Lower leg skin (tissue), 3 donors: ENCODE measurements around the gene USP3.

Experiments used
- CTCF ChIP-seq, 3 donors: fragments of 450-650 bp; IDR thresholded peaks; one replicate each; pipeline ENCODE4 v1.5.1; 2016; ENCODE audit warnings: antibody characterized with exemption in 3 of 3, mild to moderate bottlenecking in 3 of 3, moderate library complexity in 2 of 3
- POLR2A ChIP-seq, 2 donors: fragments of 450-650 bp; IDR thresholded peaks; one replicate each; pipeline ENCODE4 v1.6.1; 2016 to 2017; ENCODE audit warnings: antibody characterized with exemption in 2 of 2, mild to moderate bottlenecking in 1 of 2, moderate library complexity in 1 of 2

GRCh38 chr15:63539521-63539920, 35.1 kb downstream of the USP3 start:
- TF ChIP-seq CTCF (IDR thresholded peaks at IDR 0.05) (no peak), POLR2A (IDR thresholded peaks at IDR 0.05) (no peak)
